ENCODE results near the gene FYN.

DNA sequence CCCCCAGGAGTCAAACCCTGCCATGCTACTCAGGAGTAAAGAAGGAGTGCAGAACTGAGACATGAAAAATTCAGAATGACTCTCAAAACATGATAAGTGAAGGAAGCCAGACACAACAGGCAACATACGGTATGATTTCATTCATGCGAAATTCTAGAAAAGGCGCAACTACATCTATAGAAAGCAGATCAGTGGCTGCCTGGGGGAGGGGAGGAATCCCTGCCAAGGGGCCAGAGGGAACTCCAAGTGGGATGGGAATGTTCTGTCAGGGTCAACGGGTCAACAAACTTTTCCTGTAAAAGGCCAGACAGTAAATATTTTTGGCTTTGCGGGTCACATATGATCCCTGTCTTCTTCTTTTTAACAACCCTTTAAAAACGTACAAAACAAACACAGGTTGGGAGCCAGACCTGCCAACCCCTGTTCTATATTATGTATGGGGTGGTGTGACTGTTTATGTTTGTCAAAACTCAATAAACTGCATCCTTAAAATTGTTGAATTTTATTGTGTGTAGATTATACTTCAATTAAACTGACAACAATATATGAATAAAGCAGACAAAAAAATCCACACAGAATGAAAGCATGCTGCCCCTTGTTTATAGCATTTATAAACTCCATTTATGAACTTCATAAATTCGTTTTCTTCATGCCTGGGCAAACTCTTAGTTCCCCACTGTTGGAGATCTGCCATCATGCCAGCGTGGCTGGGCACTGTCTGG is 211.0 kb downstream of the FYN start:
- TF ChIP-seq TAF1 (IDR thresholded peaks at IDR 0.05; ENCODE audit: low read depth, low read length) = no peak
- TF ChIP-seq POLR2AphosphoS5 (IDR thresholded peaks at IDR 0.05; ENCODE audit: low read depth, low read length) = no peak
- TF ChIP-seq POLR2A (IDR thresholded peaks at IDR 0.05; ENCODE audit: low read depth, low read length) = no peak
- TF ChIP-seq SPI1 (IDR thresholded peaks at IDR 0.05; ENCODE audit: low read depth, low read length) = no peak
- TF ChIP-seq POU2F2 (IDR thresholded peaks at IDR 0.05; ENCODE audit: low read depth, low read length) = no peak

All from GM12891 (cell line).